ENCODE measurements around the gene BABAM2.
"Not testable (repeated sequence)": the region's sequence is repeated elsewhere in the genome, so short reads cannot be mapped to it uniquely, and the experiment has no call there.

Gene BABAM2

DNA sequence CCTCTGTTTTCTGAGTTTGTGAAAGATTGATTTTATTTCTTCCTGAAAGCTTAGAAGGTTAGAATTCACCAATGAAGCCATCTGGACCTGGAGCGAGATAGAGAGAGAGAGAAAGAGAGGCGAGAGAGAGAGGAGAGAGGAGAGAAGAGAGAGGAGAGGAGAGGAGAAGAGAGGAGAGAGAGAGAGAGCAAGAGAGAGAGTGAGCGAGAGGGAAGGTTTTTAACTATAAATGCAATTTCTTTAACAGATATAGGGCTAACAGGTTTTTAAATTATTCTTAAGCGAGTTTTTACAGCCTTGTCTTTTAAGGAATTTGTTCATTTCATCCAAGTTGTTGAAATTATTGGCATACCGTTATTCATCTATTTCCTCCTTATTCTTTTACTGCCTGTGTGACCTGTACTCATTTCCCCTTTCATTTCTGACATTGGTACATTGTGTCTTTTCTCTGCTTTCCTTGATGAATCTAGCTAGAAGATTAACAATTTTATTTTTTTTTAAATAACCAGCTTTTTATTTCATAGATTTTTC, 56.1 kb downstream of the BABAM2 start:
- DNase-seq (ENCODE audit: low read depth in 2 of 2) = no peak

GRCh38 chr2:27952070-27952469, 61.5 kb downstream of the BABAM2 start:
- DNase-seq (ENCODE audit: low read depth in 2 of 2) = no peak

DNA sequence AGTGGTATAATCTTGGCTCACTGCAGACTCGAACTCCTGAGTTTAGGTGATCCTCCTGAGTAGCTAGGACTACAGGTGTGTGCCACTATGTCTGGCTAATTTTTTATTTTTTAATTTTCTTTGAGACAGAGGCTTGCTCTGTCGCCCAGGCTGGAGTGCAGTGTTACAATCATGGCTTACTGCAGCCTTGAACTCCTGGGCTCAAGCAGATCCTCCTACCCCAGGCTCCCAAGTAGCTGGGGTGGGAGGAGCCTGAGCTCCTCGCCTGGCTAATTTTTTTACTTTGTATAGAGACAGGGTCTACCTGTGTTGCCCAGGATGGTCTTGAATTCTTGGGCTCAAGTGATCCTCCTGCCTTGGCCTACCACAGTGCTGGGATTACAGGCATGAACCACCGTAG, 62.5 kb downstream of the BABAM2 start:
- DNase-seq (ENCODE audit: low read depth in 2 of 2) = no peak

DNA sequence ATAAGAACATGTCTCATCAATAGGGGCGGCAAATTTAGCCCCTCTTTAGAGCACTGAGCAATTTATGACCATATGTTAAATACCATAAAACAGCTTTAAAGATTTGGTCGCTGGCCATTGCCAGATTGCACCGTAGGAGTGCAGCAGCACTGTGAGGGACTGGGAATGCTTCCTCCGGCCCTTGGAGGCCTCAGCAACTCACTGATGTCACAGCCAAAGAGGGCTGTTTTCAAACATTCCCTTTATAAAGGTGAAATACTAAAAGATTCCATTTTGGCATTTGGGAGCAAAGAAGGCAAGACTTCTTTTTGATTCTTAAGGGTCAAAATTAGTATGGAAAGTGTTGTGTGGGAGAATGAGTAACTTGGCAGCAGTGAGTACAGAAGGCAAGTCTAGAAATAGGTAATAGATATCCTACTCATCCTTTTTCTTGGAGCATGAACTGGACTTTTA, 63.7 kb downstream of the BABAM2 start:
- no peak for DNase-seq (ENCODE audit: low read depth in 2 of 2)

DNA sequence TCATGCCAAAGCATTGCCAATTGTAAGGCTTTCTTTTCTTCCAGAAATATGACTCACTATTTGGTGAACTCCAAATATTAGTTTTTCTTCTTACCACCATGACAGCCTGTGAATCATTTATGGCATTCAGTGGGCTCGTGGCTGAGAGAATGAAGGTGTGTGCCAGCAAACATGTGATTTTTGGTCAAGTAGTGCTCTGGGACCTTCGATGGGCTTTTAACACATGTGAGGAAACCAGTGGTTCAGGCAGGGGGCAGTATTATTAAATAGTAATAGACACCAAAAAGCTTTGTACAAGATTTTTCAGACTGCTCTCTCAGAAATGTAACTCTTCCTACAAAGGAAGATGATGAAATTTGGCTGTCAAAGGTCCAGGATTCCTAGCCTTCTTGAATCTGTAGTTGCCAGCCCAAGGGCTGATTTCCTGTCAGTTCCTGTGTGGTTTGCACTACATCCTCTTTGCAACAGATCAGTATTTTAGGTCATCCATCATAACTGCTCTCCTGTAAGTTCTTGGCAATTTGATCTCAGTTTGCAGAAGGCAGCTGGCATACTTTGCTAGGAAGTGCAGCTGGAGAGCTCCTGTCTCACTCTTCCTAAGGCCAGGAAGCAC, 64.3 kb downstream of the BABAM2 start:
- DNase-seq (ENCODE audit: low read depth in 2 of 2) = no peak

- DNase-seq (ENCODE audit: low read depth in 2 of 2) = no peak
Measured at GRCh38 chr2:27955384-27956161, 65.0 kb downstream of the BABAM2 start.

DNA sequence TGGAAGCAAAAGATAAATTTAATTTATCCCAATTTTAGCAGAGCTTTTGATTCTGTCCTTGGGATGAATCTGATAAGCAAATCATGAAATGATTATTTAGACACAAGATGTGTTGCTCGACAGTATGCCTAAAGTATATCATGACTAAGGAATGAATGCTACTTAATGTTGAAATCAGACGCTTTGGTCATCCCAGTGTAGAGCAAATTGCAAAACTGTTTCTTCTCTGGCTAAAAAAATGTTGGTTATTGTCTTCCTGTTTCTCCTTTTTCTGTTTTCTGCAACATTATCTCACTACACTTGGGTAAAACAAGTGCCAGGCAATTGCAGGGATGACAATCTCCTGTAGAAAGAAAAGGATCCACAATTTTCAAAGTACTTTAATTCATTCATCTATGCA, 66.4 kb downstream of the BABAM2 start:
- no peak for DNase-seq (ENCODE audit: low read depth in 2 of 2)

GRCh38 chr2:27958711-27959378, 68.3 kb downstream of the BABAM2 start:
- no peak for DNase-seq (ENCODE audit: low read depth in 2 of 2)

DNA sequence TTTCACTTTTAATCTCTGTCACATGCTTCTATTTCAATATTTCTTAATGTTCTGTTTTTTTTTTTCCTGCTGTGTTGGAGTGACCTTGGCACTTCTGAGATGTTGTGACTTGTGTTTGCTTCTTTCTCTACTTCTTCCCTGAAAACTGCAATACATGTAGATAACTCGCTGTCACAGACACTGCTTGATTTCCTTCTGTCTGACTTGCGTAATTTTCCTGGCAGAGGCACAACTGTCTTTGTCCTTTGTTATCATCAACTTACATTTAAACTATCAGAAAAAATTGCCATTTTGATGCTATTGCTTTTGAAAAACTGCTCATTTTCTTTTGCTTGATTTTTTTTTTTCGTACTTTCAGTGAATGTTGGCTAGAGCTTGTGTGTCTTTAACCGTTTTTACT, 69.0 kb downstream of the BABAM2 start:
- DNase-seq (ENCODE audit: low read depth in 2 of 2) = no peak

GRCh38 chr2:27960237-27960912, 69.8 kb downstream of the BABAM2 start:
- DNase-seq (ENCODE audit: low read depth in 2 of 2) = no peak

DNA sequence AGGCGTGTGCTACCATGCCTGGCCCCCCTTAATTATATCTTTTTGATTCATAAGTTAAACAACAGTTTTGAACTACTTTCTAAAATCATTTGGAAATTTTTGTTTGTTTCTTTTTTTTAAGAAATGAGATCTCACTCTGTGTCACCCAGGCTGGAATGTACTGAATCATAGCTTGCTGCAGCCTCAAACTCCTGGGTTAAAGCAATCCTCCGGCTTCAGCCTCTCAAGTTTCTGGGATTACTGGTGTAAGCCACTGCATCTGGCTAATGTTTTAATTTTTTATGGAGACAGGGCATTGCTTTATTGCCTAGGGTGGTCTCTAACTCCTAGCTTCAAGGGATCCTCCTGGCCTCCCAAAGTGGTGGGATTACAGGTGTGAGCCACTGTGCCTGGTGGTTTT, 71.5 kb downstream of the BABAM2 start:
- no peak for DNase-seq (ENCODE audit: low read depth in 2 of 2)

DNA sequence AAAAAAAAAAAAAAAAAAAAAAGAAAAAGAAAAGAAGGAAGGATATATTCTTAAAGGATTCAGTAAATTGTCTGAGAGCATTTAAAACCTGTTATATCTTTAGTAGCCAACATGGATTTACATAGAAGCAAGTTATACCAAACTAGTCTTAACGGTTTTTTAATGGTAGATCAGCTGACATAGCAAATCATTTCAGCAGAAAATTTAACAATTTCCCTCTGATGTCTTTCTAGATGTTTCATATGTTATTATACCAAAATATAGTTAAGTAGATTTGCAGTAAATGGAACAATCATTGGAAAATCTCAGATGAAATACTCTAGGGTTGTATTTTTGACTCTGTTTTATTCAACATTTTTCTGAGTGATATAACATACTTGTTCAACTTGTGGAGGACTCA, 72.9 kb downstream of the BABAM2 start:
- DNase-seq (ENCODE audit: low read depth in 2 of 2) = no peak

DNA sequence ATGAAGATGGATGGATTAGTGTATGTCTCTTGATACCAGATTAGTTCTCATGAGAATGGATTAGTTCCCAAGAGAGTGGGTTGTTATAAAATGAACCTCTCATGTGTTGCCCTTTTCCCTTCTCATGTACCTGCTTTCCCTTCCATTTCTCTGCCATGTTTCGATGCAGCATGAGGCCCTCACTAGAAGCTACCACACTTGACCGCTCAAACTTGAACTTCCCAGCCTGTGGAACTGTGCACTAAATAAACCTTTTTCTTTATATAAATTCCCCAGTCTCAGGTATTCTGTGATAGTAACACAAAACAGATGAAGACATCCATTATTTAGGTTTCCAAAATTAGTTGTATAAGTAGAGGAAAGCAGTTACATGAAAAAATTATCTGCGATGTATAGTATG, 73.5 kb downstream of the BABAM2 start:
- DNase-seq (ENCODE audit: low read depth in 2 of 2) = no peak

DNA sequence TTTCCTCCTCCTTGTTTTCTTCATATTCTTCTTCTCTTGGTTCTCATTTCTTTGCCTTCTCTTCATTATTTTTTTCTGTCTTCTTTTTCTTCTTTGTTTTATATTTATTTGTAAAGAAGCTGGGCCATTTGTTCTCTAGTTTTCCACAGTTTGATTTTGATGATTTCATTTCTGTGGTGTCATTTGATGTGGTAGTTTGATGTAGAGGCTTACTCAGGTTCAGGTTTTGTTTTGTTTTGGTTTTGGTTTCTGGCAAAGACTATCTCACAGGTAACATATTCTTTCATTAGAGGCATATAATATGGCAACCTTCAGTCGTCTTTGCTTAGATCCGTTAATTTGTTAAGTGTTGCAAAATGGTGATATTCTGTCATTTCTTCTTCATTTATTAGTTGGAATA, 75.3 kb downstream of the BABAM2 start:
- DNase-seq (ENCODE audit: low read depth in 2 of 2) = no peak

DNA sequence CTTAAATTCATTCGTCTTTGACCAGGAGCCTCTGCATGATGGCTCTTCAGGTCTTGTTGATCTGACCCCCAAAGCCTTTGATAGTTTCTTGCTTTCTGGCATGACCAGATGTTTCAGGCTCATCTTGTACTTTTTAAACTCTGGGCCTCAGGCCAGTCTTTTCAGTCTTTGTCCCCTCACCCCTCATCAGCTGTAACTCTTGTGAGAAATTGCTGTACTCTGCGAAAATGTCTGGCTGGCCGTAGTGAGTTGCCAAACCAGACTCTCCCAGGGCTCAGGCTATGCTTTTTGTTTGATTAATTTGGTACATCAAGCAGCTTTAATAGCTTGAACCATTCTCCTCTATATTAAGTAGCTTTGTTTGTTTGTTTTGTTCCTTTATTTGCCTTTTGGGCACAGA, 75.9 kb downstream of the BABAM2 start:
- DNase-seq (ENCODE audit: low read depth in 2 of 2) = no peak

DNA sequence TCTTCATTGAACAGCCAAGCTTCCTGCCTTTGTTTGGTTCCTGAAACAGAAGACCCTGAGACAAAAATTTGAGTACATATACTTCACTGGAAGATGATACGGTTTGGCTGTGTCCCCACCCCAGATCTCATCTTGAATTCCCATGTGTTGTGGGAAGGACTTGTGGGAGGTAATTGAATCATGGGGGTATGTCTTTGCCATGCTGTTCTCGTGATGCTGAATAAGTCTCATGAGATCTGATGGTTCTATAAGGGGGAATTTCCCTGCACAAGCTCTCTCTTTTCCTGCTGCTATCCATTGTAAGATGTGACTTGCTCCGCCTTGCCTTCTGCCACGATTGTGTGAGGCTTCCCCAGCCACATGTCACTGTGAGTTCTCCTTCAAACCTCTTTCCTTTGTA, 76.5 kb downstream of the BABAM2 start:
- no peak for DNase-seq (ENCODE audit: low read depth in 2 of 2)

- DNase-seq (ENCODE audit: low read depth in 2 of 2) = not testable (repeated sequence)
Measured at GRCh38 chr2:27968045-27968444, 77.5 kb downstream of the BABAM2 start.

GRCh38 chr2:27968957-27969356, 78.4 kb downstream of the BABAM2 start:
- not testable (repeated sequence) for DNase-seq (ENCODE audit: low read depth in 2 of 2)

GRCh38 chr2:27972311-27972710, 81.8 kb downstream of the BABAM2 start:
- DNase-seq (ENCODE audit: low read depth in 2 of 2) = no peak

DNA sequence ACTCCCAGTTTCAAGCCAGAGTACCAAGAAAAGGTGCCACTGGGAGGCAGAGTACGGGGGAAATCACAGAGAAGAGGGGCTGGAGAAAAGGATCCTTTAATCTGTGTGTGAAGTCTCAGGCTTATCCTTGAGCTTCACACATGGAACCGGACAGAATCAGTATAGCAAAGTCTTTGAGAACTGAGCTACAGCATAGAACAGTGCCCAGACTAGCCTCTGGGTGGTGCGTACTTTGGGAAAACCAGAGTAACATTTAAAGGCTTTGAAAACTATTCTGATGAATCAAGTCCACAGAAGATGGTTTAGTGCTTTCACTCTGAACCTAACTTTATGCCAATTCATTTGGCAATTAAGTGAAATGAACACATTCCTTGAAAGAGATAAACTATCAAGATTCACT, 83.1 kb downstream of the BABAM2 start:
- DNase-seq (ENCODE audit: low read depth in 2 of 2) = no peak

DNA sequence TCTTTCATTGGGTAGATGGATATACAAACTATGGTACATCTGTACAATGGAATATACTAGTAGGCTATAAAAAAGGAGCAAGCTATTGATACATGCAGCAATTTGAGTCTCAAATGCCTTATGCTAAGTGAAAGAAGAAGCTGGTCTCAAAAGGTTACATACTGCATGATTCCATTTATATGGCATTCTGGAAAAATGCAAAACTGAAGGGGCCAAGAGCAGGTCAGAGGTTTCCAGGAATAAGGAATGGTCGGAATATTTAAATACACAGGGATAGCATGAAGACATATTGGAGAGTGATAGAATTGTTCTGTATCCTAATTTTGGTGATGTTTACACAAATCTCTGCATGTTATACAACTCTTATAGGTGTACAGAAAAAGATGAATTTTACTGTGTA, 85.8 kb downstream of the BABAM2 start:
- no peak for DNase-seq (ENCODE audit: low read depth in 2 of 2)

GRCh38 chr2:27977731-27978312, 87.3 kb downstream of the BABAM2 start:
- DNase-seq (ENCODE audit: low read depth in 2 of 2) = no peak
